GM08714 (cell line): ENCODE results near the gene HES5.

ENCODE experiments used
- H3K4me3 ChIP-seq: fragments of 200-500 bp; sonication (Bioruptor generic); 2 replicates; pipeline ENCODE4 v1.5.1; 2014; ENCODE audit warnings: mild to moderate bottlenecking, low read length, inconsistent platforms
- ZNF274 ChIP-seq: IDR thresholded peaks from 2 replicates; pipeline ENCODE4 v1.6.1; 2012; ENCODE audit warnings: mild to moderate bottlenecking, low read depth, low read length

The HES5 gene

DNA sequence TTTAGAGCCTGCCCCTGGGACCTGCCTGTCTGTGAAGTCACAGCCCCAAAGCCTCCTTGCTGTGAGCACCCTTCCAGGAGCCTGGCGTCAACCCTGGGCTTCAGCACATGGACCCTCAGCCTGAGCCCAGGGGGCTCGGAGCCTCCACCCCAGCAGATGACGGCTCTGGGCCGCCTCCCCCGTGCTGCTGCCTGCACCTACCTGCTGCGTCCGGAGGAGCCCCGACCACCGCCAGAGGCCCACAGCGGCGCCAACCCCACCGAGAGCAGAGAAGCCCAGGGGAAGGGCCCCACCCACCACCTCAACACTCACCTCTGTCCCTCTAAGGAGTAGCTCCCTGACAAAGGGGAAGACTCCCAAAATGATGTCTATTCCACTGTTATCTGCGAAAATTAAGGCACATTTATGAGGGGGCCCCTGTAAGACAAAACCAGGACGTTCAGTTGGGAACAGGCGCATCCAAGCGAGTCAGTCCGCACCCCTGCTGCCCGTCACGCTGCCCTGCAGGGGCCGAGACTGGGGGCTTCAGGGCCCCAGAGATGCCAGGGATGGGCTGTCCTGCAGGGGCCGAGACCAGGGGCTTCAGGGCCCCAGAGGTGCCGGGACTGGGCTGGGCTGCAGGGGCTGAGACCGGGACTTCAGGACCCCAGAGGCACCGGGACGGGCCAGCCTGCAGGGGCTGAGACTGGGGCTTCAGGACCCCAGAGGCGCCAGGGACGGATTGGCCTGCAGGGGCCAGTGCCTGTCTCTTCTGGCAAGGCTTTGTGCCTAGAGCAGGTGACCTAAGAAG, 19.5 kb downstream of the HES5 start:
- TF ChIP-seq ZNF274 = no peak
- H3K4me3 ChIP-seq = no peak overlapping the region

DNA sequence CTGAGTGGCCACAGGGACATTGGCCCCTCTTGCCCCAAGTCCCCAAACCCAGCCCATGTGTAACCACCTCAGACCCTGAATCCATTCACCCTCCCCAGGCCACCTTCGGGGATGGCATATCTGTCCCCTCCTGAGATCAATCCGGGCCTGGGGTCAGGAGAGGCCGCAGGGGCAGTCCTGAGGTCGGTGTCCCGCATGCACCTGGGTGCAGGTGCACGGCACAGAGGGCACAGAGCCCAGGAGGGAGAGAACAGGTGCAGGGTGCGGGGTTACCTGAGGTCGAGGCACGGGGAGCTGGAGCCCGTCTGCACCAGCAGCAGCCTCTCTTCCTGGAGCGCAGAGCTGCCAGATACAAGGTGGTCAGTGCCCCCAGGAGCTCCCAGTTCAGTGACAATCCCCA, 20.5 kb downstream of the HES5 start:
- no peak for TF ChIP-seq ZNF274
- H3K4me3 ChIP-seq = no peak overlapping the region

DNA sequence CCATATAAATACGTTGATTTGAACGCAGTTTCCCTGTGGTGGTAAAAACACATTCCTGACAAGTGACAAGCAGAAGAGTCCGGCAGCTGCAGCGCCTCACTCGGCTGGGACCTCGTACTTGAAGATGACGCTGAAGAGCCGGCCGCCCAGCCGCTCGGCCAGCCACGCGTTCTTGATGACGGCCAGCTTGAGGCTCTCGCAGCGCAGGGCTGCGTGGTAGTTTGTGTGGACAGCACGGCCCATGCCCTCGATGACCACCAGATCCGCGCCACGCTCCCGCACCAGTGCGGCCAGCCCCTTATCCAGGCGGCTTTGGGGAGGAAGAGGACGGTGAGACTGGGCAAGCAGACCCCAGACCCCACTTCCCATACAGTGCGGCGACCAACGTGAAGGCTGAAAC, 21.3 kb downstream of the HES5 start:
- no peak overlapping the region for H3K4me3 ChIP-seq
- TF ChIP-seq ZNF274 = no peak

DNA sequence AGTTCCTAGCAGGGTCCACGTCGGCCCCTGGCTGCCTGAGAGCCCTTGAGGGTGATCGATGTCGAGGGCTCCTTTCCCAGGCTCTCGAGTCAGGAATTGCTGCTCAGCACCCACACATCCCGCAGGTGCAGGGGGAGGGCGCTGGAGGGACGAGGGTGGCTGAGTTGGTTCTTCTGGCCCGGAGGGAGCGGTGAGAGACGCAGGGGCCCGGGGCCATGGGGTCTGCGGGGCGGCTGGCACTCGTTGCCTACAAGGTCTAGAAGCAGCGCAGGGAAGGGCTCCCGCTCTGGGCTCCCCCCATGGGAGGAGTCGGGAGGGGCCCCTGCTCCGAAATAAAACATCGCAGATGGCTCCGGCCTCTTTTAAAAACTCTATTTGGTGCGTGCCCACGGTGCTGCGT, 21.9 kb downstream of the HES5 start:
- no peak overlapping the region for H3K4me3 ChIP-seq
- TF ChIP-seq ZNF274 = no peak

DNA sequence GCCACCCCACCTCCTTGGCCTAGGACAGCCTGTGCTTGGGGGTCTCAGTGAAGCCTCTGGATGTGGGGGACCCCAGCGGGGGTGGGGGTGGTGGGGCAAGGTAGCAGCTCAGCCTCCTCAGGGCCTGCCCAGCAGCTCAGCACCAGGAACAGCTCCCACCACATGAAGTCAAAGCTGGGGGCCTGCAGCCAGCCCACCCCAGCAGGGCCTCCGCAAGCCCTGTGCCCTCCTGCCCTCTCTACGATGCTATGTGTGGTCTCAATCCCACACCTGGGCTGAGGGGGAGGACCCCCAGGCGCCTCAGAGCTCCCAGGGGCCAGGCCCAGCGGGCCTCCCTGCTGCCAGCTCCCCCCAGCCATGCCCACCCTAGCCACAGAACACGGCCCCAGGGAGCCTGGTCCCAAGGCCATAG, 22.3 kb downstream of the HES5 start:
- TF ChIP-seq ZNF274 = no peak
- H3K4me3 ChIP-seq = no peak overlapping the region

DNA sequence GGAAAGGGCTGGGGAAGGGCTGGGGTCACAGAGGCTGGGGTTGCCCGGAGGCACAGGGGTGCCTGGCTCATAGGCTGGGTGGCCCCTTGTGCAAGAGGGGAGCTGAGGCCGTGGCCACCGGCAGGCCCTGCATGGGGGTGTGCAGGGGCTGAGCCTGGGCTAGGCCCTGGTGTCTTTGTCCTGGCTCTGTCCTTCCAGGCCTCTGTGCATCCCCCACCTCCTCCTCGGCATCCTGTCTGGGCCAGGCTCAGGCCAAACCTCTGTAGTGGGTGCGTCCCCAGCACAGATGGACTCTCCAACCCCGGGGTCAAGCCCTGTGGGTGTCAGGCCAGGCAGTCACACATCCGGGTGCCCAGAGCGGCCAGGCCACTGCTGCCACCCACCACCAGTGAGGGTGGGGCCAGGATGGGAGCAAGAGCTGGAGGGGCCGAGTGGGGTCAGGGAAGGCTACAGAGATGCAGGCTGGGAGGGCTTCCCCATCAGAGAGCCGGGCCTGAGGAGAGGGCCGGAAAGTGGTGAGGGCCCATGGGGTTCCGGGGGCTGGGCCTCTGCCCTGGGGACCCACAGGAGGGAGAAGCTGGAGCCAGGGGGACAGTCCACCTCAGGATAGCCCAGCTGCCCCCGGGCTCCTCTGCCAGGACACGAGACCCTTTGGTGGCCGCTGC, 23.0 kb downstream of the HES5 start:
- H3K4me3 ChIP-seq = no peak overlapping the region
- no peak for TF ChIP-seq ZNF274

DNA sequence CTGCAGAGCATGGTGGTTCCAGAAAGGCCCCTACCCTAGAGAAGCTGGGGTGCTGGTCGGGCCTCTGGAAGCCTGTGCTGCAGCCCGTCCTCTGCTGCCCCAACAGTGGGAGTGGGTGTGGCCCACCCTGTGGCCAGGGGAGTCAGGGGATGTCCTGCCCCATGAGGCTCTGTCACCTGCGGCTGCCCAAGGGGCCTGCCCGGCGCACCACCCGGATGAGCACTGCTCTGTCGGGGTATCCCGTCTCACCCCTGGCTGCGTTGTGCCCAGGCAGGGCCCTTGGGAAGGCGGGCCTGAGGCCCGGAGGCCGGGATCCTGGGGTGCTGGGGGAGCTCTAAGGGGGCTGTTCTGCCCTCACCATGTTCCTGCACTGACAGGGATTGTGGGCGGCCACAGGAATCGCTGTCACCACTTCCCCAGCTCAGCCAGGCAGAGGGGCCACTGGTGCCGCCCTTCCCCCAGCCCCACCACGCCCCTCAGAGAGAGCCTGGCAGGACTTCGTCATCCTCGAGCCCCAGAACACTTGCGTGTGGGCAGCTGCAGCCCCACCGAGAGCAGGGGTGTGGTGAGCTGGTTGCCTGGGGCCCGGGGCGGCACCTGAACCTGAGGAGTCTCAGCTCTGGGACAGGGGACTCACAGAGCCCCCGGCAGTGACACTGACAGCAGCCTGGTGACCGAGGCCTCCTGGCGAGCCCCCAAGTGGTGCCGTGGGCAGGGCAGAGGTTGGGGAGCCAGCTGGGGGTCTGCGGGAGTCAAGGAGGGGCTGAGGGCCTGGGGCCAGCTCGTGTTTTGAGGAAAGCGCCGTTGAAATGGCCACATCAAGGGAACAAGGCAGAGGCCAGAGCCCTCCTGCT, 23.8 kb downstream of the HES5 start:
- no peak for TF ChIP-seq ZNF274
- no peak overlapping the region for H3K4me3 ChIP-seq

DNA sequence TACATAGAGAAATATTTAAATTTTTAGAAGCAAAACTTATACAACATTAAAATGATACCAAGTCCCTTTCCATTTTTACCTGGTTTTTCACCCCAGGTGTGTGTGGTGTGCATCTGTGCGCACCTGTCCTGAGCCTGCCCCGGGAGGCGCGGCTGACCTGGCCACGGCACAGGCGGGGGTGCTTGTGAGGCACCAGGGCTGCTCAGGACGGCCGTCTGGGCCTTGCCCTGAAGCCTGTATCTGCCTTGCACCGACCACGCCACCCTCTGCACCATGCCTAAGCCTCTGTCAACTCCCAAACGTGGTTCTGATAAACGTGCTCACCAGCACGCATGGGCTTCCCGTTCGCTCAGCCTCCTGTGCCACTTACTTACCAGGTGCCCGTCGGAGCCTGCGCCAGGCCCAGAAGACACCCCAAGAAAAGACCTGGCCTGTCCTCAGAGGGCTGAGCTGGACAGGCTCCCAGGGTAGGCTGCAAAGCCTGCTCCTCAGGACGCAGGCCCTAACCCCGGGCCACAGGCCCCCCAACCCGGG, 24.5 kb downstream of the HES5 start:
- no peak for TF ChIP-seq ZNF274
- H3K4me3 ChIP-seq = no peak overlapping the region

DNA sequence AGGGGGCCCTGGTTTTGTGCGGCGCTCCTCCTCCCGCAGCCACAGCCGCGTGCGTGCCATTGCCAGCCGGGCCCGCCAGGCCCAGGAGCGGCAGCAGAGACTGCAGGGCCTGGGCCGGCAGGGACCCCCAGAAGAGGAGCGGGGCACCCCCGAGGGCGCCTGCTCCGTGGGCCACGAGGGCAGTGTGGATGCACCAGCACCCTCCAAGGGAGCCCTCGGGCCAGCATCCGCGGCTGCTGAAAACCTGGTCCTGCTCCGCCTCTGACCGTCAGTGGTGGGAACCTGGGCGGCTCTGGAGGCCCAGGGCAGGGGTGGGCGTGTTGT, 25.2 kb downstream of the HES5 start:
- H3K4me3 ChIP-seq = no peak overlapping the region
- no peak for TF ChIP-seq ZNF274

DNA sequence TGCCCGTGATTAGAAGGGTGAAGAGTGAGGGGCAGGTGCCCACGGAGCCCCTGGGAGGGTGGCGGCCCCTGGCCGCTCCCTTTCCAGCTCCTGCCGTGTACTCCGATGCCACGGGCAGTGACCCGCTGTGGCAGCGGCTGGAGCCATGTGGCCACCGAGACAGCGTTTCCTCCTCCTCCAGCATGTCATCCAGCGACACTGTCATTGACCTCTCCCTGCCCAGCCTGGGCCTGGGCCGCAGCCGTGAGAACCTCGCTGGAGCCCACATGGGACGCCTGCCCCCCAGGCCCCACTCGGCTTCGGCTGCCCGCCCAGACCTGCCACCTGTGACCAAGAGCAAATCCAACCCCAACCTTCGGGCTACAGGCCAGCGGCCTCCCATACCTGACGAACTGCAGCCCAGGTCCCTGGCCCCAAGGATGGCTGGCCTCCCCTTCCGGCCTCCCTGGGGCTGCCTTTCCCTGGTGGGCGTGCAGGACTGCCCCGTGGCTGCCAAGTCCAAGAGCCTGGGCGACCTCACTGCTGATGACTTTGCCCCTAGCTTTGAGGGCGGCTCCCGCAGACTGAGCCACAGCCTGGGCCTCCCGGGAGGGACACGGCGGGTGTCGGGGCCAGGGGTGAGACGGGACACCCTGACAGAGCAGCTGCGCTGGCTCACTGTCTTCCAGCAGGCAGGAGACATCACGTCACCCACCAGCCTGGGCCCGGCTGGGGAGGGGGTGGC, 25.7 kb downstream of the HES5 start:
- TF ChIP-seq ZNF274 = no peak
- H3K4me3 ChIP-seq = no peak overlapping the region

DNA sequence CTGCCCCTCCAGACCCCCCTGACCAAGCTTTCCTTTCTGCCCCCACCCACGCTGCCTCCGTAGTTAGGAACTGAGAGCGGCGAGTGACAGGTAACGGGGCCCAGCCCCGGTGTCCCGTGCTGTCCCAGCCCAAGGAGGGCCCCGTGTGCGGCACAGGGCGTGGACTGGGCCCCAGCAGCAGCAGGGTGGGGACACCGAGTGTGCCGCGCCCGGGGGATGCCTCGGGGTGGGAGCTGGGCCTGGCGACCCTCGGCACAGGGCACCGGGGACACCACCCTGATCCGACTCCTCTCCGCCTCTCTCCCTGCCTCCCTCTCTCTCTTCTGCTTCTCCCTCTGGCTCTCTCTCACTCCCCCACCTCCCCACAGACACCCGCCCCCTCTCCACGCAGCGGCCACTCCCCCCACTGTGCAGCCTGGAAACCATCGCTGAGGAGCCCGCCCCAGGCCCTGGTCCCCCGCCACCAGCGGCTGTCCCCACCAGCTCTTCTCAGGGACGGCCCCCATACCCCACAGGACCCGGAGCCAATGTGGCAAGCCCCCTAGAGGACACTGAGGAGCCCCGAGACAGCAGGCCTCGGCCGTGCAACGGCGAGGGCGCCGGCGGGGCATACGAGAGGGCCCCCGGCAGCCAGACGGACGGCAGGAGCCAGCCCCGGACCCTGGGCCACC, 26.4 kb downstream of the HES5 start:
- no peak overlapping the region for H3K4me3 ChIP-seq
- no peak for TF ChIP-seq ZNF274

DNA sequence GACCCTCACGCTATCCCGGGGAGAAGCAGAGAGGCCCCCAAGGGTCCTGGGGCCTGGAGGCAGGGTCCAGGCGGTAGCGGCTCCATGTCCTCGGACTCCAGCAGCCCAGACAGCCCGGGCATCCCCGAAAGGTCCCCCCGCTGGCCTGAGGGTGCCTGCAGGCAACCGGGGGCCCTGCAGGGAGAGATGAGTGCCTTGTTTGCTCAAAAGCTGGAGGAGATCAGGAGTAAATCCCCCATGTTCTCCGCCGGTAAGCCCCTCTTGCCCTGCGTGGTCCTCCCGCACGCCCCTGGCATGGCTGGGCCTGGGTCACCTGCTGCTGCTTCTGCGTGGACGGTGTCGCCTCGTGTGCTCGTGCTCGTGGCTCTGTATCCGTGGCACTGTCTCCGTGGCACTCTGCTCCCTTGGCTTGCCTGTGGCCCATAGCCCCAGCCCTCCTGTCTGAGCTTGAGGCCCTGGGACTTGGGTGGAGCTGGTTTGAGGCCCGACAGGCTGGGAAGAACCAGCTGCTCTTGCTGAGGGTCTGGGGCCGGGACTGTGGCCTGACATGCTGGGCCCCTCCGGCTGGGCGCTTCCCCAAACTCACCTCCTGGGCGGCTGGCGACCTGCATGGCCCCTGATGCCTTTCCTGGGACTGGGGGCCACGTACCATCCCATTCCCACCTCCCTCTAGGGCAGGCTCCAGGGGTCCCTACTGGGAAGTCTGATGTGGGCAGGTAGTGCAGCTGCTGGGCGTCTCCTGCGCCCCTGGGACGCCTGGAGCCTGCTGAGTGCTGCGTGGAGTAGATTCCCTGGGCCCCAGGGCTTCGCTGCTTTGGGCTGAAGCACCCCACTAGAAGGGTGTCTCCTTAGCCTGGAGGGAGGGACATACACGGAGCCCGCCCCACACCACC, 27.2 kb downstream of the HES5 start:
- H3K4me3 ChIP-seq = no peak overlapping the region
- no peak for TF ChIP-seq ZNF274
